GM19397 (cell line): ENCODE data around the gene STAT2.
"Not testable (repeated sequence)": the region's sequence is repeated elsewhere in the genome, so short reads cannot be mapped to it uniquely, and the experiment has no call there.

ENCODE experiments used
- ATAC-seq: cut with Tn5 transposase; IDR thresholded peaks from one replicate; pipeline ENCODE4 v1.9.1; 2021; ENCODE audit warnings: mild to moderate bottlenecking, moderate library complexity; ENCODE audit not compliant: unreplicated experiment

STAT2 gene

GRCh38 chr12:56362130-56363059 lies 2.5 kb upstream of the STAT2 start, which contains the start of gene APOF:
Gene APOF, minus strand, starts transcription at chr12:56362857. Its CDS starts 112 bp downstream, at chr12:56362745.
- ATAC-seq = no peak

- ATAC-seq = no peak
Measured at GRCh38 chr12:56361487-56362129, 1.7 kb upstream of the STAT2 start.

GRCh38 chr12:56358836-56359532 lies 923 bp downstream of the STAT2 start:
- no peak for ATAC-seq

- ATAC-seq = no peak
Measured at GRCh38 chr12:56351325-56351724, 8.6 kb downstream of the STAT2 start.

GRCh38 chr12:56350662-56351061 lies 9.2 kb downstream of the STAT2 start:
- no peak for ATAC-seq

- no peak for ATAC-seq
Measured at GRCh38 chr12:56348776-56349175, 11.1 kb downstream of the STAT2 start.

GRCh38 chr12:56347255-56347654 lies 12.7 kb downstream of the STAT2 start:
- not testable (repeated sequence) for ATAC-seq

DNA sequence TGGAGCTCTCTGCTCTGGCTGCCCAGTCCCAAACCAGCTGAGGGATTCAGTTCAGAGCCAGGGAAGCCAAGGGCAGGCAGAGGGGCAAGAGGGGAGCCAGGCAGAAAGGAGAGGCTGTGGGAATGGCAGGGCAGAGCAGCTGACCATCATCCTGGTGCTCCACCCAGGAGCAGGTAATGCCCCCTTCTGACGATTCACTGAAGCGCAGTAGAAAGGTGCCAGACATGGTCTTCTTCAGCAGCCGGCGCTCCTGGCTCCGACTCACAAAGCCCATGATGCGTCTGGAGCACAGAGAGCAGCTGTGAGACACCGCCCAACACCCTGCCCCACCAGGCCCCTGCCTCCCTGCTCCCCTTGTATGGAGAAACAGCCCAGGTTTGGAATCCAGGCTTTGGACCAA lies 13.2 kb downstream of the STAT2 start:
- ATAC-seq = no peak

DNA sequence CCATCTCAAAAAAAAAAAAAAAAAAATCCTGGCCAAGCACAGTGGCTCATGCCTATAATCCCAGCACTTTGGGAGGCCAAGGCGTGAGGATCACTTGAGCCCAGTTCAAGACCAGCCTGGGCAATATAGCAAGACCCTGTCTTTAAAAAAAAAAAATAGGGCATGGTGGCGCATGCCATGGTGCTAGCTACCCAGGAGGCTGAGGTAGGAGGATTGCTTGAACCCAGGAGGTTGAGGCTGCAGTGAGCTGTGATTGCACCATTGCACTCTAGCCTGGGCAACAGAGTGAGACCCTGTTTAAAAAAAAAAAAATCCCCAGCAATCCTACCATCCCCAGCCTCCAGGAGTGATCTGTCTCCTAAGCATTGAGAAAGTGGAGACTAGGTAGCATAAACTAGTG lies 17.6 kb downstream of the STAT2 start:
- ATAC-seq = not testable (repeated sequence)

DNA sequence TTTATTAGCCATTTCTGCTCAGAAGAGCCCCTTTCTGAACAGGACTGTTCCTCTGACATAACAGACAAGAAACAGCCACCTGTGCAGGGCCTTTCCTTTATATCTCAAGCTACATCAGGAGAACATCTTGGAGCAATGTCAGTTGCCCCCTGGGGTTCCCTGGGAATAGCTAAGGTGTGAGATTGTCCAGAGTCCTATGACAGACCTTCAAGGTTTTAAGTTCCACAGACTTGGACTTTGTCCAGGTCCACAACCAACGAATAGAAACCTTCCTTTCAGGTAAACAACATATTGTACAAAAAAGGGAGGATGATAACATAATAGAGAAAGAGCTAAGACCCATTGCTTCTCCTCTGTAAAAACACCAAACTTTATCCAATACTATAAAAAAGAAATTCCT lies 18.3 kb downstream of the STAT2 start:
- ATAC-seq = no peak

GRCh38 chr12:56339158-56339422 lies 20.8 kb downstream of the STAT2 start:
- no peak for ATAC-seq

DNA sequence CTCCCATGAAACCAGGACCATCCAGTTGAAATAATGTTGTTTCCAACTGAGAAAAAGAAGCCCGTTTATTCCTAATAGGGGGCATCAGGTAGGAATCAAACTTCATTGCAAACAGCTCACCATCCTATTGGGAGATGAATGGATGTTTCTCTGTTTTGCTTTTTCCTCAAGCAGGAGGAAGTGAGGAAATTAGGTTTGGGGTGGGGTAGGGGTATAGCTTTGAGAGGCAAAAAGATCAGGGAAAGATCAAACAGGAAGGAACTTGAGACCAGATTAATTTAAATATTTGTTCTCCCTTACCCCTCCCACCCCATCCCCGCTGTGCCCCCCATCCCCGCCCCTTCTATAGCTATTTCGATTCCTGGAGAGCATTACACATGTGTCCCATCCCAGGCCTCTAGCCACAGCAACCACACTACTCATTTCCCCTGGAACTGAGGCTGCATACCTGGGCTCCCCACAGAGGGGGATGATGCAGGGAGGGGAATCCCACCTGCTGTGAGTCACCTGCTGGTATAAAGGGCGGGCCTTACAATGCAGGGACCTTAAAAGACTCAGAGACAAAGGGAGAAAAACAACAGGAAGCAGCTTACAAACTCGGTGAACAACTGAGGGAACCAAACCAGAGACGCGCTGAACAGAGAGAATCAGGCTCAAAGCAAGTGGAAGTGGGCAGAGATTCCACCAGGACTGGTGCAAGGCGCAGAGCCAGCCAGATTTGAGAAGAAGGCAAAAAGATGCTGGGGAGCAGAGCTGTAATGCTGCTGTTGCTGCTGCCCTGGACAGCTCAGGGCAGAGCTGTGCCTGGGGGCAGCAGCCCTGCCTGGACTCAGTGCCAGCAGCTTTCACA lies 21.4 kb downstream of the STAT2 start, which contains the start of gene IL23A:
Gene IL23A, plus strand, starts transcription at position 577 of the 850 bp plus-strand sequence. Its CDS starts 161 bp downstream, at position 738.
- ATAC-seq = no peak

DNA sequence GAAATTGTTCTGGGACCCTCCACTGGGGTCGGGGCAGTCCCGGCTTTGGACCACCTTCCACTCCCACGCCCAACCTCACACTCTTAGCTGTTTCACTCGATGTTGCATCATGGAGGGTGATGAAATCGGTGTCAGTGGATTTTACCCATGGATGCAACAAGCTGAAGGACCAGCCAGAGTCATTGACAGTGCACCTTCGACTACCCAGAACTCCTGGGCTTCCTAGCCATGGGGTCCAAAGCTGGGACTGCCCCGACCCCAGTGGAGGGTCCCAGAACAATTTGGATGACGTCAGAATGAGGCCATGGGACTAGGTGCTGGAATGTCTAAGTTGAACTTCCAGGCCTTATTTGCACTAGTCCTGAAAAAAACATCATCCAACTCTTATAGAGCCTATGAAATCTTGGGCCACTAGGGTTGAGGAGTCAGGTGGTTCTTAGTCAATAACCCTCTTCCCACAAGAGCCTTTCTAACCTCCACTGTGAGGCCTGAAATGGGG lies 22.1 kb downstream of the STAT2 start:
- no peak for ATAC-seq

- ATAC-seq = no peak
Measured at GRCh38 chr12:56336361-56337167, 23.3 kb downstream of the STAT2 start.

GRCh38 chr12:56335527-56335926 lies 24.4 kb downstream of the STAT2 start:
- ATAC-seq = not testable (repeated sequence)

GRCh38 chr12:56334490-56334793 lies 25.5 kb downstream of the STAT2 start:
- ATAC-seq = no peak

GRCh38 chr12:56333679-56334489 lies 26.0 kb downstream of the STAT2 start, which contains the start of gene PAN2:
Gene PAN2, minus strand, starts transcription at chr12:56334000. Its CDS starts 906 bp downstream, at chr12:56333094.
- peak; percentile 91 for ATAC-seq

DNA sequence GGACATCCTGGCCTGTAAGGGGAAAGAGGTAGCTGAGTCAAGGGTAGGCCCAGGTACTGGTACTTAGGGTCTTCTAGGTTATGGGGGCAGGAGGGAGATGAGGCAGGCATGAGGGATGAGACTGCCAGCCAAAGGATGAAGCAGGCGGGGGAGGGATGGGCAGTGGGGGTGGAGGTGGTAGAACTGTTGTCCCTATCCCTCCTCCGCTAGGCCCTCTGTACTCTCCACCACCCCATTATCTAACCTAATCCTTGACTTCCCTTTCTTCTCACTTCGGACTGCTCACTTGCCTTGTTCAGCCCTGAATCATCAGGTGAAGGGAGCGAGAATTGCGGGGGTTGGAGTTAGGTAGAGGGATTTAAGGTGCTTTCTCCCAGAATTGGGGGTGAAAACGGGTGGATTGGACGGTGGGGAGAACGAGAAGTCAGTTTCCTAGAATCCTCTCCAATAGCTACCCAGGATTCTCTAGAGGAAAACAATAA lies 26.7 kb downstream of the STAT2 start:
- no peak for ATAC-seq
